Peyer's patch (tissue), 4 donors: ENCODE results near the gene MYO9B. TPM values are rescaled to one million over a fixed set of nuclear protein-coding genes. Genes with fewer than 3 reads are reported as not detected.

ENCODE experiments used
- DNase-seq, 3 donors: peaks; one replicate each; pipeline ENCODE4 v3.0.0-alpha.2; 2017 to 2019
- H3K27ac ChIP-seq, 4 donors: fragments of 200-600 bp; sonication (generic); one replicate each; pipeline ENCODE4 v1.5.1; 2016 to 2019
- H3K27me3 ChIP-seq, 2 donors: fragments of 200-600 bp; sonication (generic); one replicate each; pipeline ENCODE4 v1.5.1; 2019
- H3K36me3 ChIP-seq, 3 donors: fragments of 200-600 bp; sonication (generic); one replicate each; pipeline ENCODE4 v1.5.1; 2016 to 2019
- H3K4me1 ChIP-seq, 4 donors: fragments of 200-600 bp; sonication (generic); one replicate each; pipeline ENCODE4 v1.5.1; 2016 to 2019
- H3K4me3 ChIP-seq, 4 donors: fragments of 200-600 bp; sonication (generic); 1 replicate in 3 of 4; 2 replicates in 1 of 4; pipeline ENCODE4 v1.5.1; 2016 to 2019; ENCODE audit warnings: mild to moderate bottlenecking in 1 of 4
- H3K9me3 ChIP-seq, 4 donors: fragments of 200-600 bp; sonication (generic); one replicate each; pipeline ENCODE4 v1.5.1; 2016 to 2019; ENCODE audit warnings: mild to moderate bottlenecking in 1 of 4
- POLR2A ChIP-seq, 2 donors: fragments of 450-650 bp; IDR thresholded peaks; one replicate each; pipeline ENCODE4 v1.5.1; 2017; ENCODE audit warnings: antibody characterized with exemption in 2 of 2, mild to moderate bottlenecking in 2 of 2, moderate library complexity in 2 of 2
- total RNA-seq, 4 donors: library from RNA; depleted of rRNA; stranded (reverse); fragments of >200 nt; gene quantifications; one replicate each; pipeline ENCODE4 v1.1.0, GENCODE V29; 2016
- TF ChIP-seq, protein P1 (sequence below), 6 experiments: fragments of 450-650 bp in 4 of 6; fragments of 200-600 bp in 2 of 6; sonication (generic) in 1 of 6; IDR thresholded peaks; one replicate each; pipeline ENCODE4 v1.5.1; 2017 to 2019; ENCODE audit warnings: antibody characterized with exemption in 6 of 6, mild to moderate bottlenecking in 3 of 6, moderate library complexity in 1 of 6

The MYO9B gene
- total RNA-seq, 4 donors from 2014 or later = 65.3 to 578 (median 143) TPM

DNA sequence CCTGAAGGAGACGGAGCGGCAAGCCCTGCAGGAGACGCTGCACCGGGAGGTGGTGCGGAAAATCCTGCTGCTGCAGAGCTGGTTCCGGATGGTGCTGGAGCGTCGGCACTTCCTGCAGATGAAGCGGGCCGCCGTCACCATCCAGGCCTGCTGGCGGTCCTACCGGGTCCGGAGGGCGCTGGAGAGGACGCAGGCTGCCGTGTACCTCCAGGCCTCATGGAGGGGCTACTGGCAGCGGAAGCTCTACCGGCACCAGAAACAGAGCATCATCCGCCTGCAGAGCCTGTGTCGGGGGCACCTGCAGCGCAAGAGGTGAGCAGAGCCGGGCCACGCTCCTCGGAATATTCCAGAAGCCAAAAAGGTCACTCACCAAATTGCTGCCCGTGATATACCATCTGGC lies 117.2 kb downstream of the MYO9B start:
- Histone ChIP-seq H3K4me3 (no peak overlapping the region), H3K36me3 (peaks cover 0 to 93% (median 3%) of the 10 kb centered on the region in 3 donors), H3K27ac (no peak overlapping the region), H3K4me1 (no peaks in the 10 kb centered on the region), H3K27me3 (no peaks in the 10 kb centered on the region), H3K9me3 (no peaks in the 10 kb centered on the region)
- no peak for TF ChIP-seq POLR2A (IDR thresholded peaks at IDR 0.05)
- TF ChIP-seq, protein P1, sequence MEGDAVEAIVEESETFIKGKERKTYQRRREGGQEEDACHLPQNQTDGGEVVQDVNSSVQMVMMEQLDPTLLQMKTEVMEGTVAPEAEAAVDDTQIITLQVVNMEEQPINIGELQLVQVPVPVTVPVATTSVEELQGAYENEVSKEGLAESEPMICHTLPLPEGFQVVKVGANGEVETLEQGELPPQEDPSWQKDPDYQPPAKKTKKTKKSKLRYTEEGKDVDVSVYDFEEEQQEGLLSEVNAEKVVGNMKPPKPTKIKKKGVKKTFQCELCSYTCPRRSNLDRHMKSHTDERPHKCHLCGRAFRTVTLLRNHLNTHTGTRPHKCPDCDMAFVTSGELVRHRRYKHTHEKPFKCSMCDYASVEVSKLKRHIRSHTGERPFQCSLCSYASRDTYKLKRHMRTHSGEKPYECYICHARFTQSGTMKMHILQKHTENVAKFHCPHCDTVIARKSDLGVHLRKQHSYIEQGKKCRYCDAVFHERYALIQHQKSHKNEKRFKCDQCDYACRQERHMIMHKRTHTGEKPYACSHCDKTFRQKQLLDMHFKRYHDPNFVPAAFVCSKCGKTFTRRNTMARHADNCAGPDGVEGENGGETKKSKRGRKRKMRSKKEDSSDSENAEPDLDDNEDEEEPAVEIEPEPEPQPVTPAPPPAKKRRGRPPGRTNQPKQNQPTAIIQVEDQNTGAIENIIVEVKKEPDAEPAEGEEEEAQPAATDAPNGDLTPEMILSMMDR (IDR thresholded peaks at IDR 0.05) = no peak
- DNase-seq = no peak

DNA sequence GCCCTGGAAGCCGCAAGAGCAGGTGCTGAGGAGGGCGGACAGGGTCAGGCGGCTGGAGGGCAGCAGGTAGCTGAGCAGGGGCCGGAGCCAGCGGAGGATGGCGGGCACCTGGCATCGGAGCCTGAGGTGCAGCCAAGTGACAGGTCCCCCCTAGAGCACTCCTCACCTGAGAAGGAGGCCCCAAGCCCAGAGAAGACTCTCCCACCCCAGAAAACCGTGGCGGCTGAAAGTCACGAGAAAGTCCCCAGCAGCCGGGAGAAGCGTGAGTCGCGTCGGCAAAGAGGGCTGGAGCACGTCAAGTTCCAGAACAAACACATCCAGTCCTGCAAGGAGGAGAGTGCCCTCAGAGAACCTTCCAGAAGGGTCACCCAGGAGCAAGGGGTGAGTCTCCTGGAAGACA lies 119.0 kb downstream of the MYO9B start:
- no peak for TF ChIP-seq POLR2A (IDR thresholded peaks at IDR 0.05)
- TF ChIP-seq, protein P1 (IDR thresholded peaks at IDR 0.05) = no peak
- peak in 1 of 3 donors; percentile 26 for DNase-seq
- Histone ChIP-seq H3K9me3 (no peaks in the 10 kb centered on the region), H3K27me3 (no peaks in the 10 kb centered on the region), H3K36me3 (peaks cover 0 to 87% (median 3%) of the 10 kb centered on the region in 3 donors), H3K4me3 (no peak overlapping the region), H3K27ac (no peak overlapping the region), H3K4me1 (no peaks in the 10 kb centered on the region)

DNA sequence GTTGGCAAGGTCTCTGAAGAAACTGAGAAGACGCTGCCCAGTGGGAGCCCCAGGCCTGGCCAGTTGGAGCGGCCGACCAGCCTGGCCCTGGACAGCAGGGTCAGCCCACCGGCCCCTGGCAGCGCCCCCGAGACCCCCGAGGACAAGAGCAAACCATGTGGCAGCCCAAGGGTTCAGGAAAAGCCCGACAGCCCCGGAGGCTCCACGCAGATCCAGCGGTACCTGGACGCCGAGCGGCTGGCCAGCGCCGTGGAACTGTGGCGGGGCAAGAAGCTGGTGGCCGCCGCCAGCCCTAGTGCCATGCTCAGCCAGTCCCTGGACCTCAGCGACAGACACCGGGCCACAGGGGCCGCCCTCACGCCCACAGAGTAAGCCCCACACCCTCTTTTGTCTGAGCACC lies 119.5 kb downstream of the MYO9B start:
- H3K27ac ChIP-seq = no peak overlapping the region
- H3K4me3 ChIP-seq = no peak overlapping the region
- H3K36me3 ChIP-seq = peaks cover 0 to 87% (median 3%) of the 10 kb centered on the region in 3 donors
- DNase-seq = no peak
- H3K27me3 ChIP-seq = no peaks in the 10 kb centered on the region
- no peak for TF ChIP-seq POLR2A (IDR thresholded peaks at IDR 0.05)
- TF ChIP-seq, protein P1 (IDR thresholded peaks at IDR 0.05) = no peak
- H3K9me3 ChIP-seq = no peaks in the 10 kb centered on the region
- H3K4me1 ChIP-seq = no peaks in the 10 kb centered on the region

DNA sequence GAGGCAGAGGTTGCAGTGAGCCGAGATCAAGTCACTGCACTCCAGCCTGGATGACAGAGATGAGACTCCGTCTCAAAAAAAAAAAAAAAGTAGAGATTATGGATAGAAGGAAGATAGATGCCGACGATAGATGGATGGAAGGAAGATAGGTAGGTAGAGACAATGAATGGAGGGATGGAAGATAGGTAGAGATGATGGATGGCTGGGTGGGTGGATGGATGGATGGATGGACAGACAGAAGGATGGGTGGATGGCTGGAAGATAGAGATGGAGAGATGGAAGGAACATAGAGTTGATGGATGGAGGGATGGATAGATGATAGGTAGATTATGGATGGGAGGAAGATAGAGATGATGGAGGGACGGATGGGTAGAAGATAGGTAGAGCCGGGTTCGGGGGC lies 121.0 kb downstream of the MYO9B start:
- H3K4me3 ChIP-seq = no peak overlapping the region
- no peaks in the 10 kb centered on the region for H3K4me1 ChIP-seq
- H3K9me3 ChIP-seq = no peaks in the 10 kb centered on the region
- H3K27ac ChIP-seq = no peak overlapping the region
- H3K36me3 ChIP-seq = peaks cover 0 to 87% (median 0%) of the 10 kb centered on the region in 3 donors
- TF ChIP-seq, protein P1 (IDR thresholded peaks at IDR 0.05) = no peak
- no peak for TF ChIP-seq POLR2A (IDR thresholded peaks at IDR 0.05)
- H3K27me3 ChIP-seq = no peaks in the 10 kb centered on the region
- no peak for DNase-seq

DNA sequence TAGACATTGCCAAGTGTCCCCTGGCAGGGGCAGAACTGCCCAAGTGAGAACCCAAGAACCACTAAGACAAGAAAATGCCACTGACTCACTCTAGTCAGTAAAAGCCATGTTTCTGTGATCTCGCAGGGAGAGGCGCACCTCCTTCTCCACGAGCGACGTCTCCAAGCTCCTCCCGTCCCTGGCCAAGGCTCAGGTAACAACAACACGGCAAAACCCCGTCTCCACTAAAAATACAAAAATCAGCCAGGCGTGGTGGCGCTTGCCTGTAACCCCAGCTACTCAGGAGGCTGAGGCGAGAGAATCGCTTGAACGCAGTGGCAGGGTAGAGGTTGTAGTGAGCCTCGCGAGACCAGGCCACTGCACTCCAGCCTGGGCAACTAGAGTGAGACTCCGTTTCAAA lies 122.1 kb downstream of the MYO9B start:
- Histone ChIP-seq H3K27me3 (no peaks in the 10 kb centered on the region), H3K4me1 (no peaks in the 10 kb centered on the region), H3K4me3 (no peak overlapping the region), H3K27ac (no peak overlapping the region), H3K36me3 (peaks cover 0 to 87% (median 0%) of the 10 kb centered on the region in 3 donors), H3K9me3 (no peaks in the 10 kb centered on the region)
- DNase-seq = peak in 1 of 3 donors; percentile 24
- TF ChIP-seq, protein P1 (IDR thresholded peaks at IDR 0.05) = no peak
- no peak for TF ChIP-seq POLR2A (IDR thresholded peaks at IDR 0.05)
